Rectal smooth muscle tissue (tissue), 1 donor: ENCODE measurements around the gene TMEM92.
"Not testable (repeated sequence)": the region's sequence is repeated elsewhere in the genome, so short reads cannot be mapped to it uniquely, and the experiment has no call there.

ENCODE experiments used
- H3K27ac ChIP-seq: one replicate; pipeline ENCODE4 v1.7.0; 2013; ENCODE audit warnings: low read depth, low read length, inconsistent platforms
- H3K27me3 ChIP-seq: one replicate; pipeline ENCODE4 v1.7.0; 2013; ENCODE audit warnings: low read length; ENCODE audit not compliant: control insufficient read depth, insufficient read depth
- H3K36me3 ChIP-seq: one replicate; pipeline ENCODE4 v1.7.0; 2013; ENCODE audit warnings: low read length; ENCODE audit not compliant: control insufficient read depth, insufficient read depth
- H3K4me1 ChIP-seq: one replicate; pipeline ENCODE4 v1.7.0; 2013; ENCODE audit warnings: low read length; ENCODE audit not compliant: control insufficient read depth, insufficient read depth
- H3K4me3 ChIP-seq: one replicate; pipeline ENCODE4 v1.7.0; 2013; ENCODE audit warnings: low read length
- H3K9ac ChIP-seq: one replicate; pipeline ENCODE4 v1.7.0; 2013; ENCODE audit warnings: low read length

Gene TMEM92

GRCh38 chr17:50281739-50282401 lies 7.6 kb downstream of the TMEM92 start:
- H3K27me3 ChIP-seq: no peaks in the 10 kb centered on the region
- H3K36me3 ChIP-seq: no peaks in the 10 kb centered on the region
- no peaks in the 10 kb centered on the region for H3K4me1 ChIP-seq
- no peak overlapping the region for H3K4me3 ChIP-seq
- no peak overlapping the region for H3K9ac ChIP-seq
- H3K27ac ChIP-seq: no peak overlapping the region

GRCh38 chr17:50283246-50283645 lies 9.0 kb downstream of the TMEM92 start:
- no peaks in the 10 kb centered on the region for H3K27me3 ChIP-seq
- H3K4me1 ChIP-seq: no peaks in the 10 kb centered on the region
- H3K27ac ChIP-seq: no peak overlapping the region
- H3K4me3 ChIP-seq: no peak overlapping the region
- H3K9ac ChIP-seq: no peak overlapping the region
- no peaks in the 10 kb centered on the region for H3K36me3 ChIP-seq

GRCh38 chr17:50283714-50284113 lies 9.4 kb downstream of the TMEM92 start:
- Histone ChIP-seq H3K27me3 (no peaks in the 10 kb centered on the region), H3K9ac (no peak overlapping the region), H3K36me3 (no peaks in the 10 kb centered on the region), H3K27ac (no peak overlapping the region), H3K4me3 (no peak overlapping the region), H3K4me1 (no peaks in the 10 kb centered on the region)

- peaks cover 20% of the 10 kb centered on the region for H3K4me1 ChIP-seq
- no peak overlapping the region for H3K27ac ChIP-seq
- no peak overlapping the region for H3K9ac ChIP-seq
- no peak overlapping the region for H3K4me3 ChIP-seq
- H3K36me3 ChIP-seq: no peaks in the 10 kb centered on the region
- H3K27me3 ChIP-seq: no peaks in the 10 kb centered on the region
Observed at GRCh38 chr17:50285941-50286340, 11.7 kb downstream of the TMEM92 start.

GRCh38 chr17:50287302-50287701 lies 13.0 kb downstream of the TMEM92 start:
- H3K9ac ChIP-seq, H3K4me3 ChIP-seq, H3K36me3 ChIP-seq, H3K27me3 ChIP-seq, H3K27ac ChIP-seq: not testable (repeated sequence)
- H3K4me1 ChIP-seq: peaks cover 20% of the 10 kb centered on the region

GRCh38 chr17:50288306-50288705 lies 14.0 kb downstream of the TMEM92 start:
- H3K9ac ChIP-seq: no peak overlapping the region
- H3K4me3 ChIP-seq: no peak overlapping the region
- peak overlapping the region; percentile 94 for H3K27ac ChIP-seq
- no peaks in the 10 kb centered on the region for H3K36me3 ChIP-seq
- peaks cover 20% of the 10 kb centered on the region for H3K4me1 ChIP-seq
- no peaks in the 10 kb centered on the region for H3K27me3 ChIP-seq

- Histone ChIP-seq H3K4me1 (peaks cover 20% of the 10 kb centered on the region), H3K27me3 (no peaks in the 10 kb centered on the region), H3K36me3 (no peaks in the 10 kb centered on the region), H3K27ac (peak overlapping the region; percentile 94), H3K4me3 (no peak overlapping the region), H3K9ac (no peak overlapping the region)
Observed at GRCh38 chr17:50289278-50289677, 15.0 kb downstream of the TMEM92 start.

- H3K36me3 ChIP-seq: no peaks in the 10 kb centered on the region
- H3K9ac ChIP-seq: peak overlapping the region; percentile 34
- peak overlapping the region; percentile 23 for H3K4me3 ChIP-seq
- no peaks in the 10 kb centered on the region for H3K27me3 ChIP-seq
- peak overlapping the region; percentile 94 for H3K27ac ChIP-seq
- peaks cover 20% of the 10 kb centered on the region for H3K4me1 ChIP-seq
Observed at GRCh38 chr17:50289991-50290702, 15.9 kb downstream of the TMEM92 start.

- Histone ChIP-seq H3K27ac (peak overlapping the region; percentile 94), H3K4me3 (no peak overlapping the region), H3K27me3 (no peaks in the 10 kb centered on the region), H3K36me3 (no peaks in the 10 kb centered on the region), H3K4me1 (peaks cover 20% of the 10 kb centered on the region), H3K9ac (no peak overlapping the region)
Observed at GRCh38 chr17:50290933-50291332, 16.7 kb downstream of the TMEM92 start.

- Histone ChIP-seq H3K36me3 (no peaks in the 10 kb centered on the region), H3K9ac (no peak overlapping the region), H3K4me1 (peaks cover 20% of the 10 kb centered on the region), H3K27ac (no peak overlapping the region), H3K27me3 (no peaks in the 10 kb centered on the region), H3K4me3 (no peak overlapping the region)
Observed at GRCh38 chr17:50292465-50292864, 18.2 kb downstream of the TMEM92 start.

GRCh38 chr17:50295021-50295420 lies 20.8 kb downstream of the TMEM92 start:
- Histone ChIP-seq H3K27me3 (no peaks in the 10 kb centered on the region), H3K4me1 (peaks cover 7% of the 10 kb centered on the region), H3K36me3 (no peaks in the 10 kb centered on the region), H3K27ac (no peak overlapping the region), H3K4me3 (no peak overlapping the region), H3K9ac (no peak overlapping the region)

- Histone ChIP-seq H3K27ac (no peak overlapping the region), H3K27me3 (no peaks in the 10 kb centered on the region), H3K4me1 (no peaks in the 10 kb centered on the region), H3K36me3 (no peaks in the 10 kb centered on the region), H3K4me3 (no peak overlapping the region), H3K9ac (no peak overlapping the region)
Observed at GRCh38 chr17:50297407-50297865, 23.2 kb downstream of the TMEM92 start.

GRCh38 chr17:50298018-50298417 lies 23.8 kb downstream of the TMEM92 start:
- Histone ChIP-seq H3K36me3 (no peaks in the 10 kb centered on the region), H3K27ac (no peak overlapping the region), H3K4me1 (no peaks in the 10 kb centered on the region), H3K4me3 (no peak overlapping the region), H3K9ac (no peak overlapping the region), H3K27me3 (no peaks in the 10 kb centered on the region)
